Natural killer cell (primary cell): ENCODE results near the gene PAM. TPM values are rescaled to one million over a fixed set of nuclear protein-coding genes. Genes with fewer than 3 reads are reported as not detected.

Experiments used
- ATAC-seq, 3 donors: fragments of 150-1000 bp in 2 of 3; fragments of 200-7000 bp in 1 of 3; cut with Tn5 transposase; 1 replicate in 1 of 3; 2 replicates in 2 of 3; pipeline ENCODE4 v1.10.0; 2021; ENCODE audit warnings: mild to moderate bottlenecking in 2 of 3, moderate library complexity in 2 of 3
- DNase-seq, 2 donors: peaks; one replicate each; pipeline versions ENCODE4 v3.0.0 to v3.0.0-alpha.2; 2013 to 2021; ENCODE audit warnings: mixed read lengths in 1 of 2
- H3K27ac ChIP-seq: one replicate; pipeline ENCODE4 v1.5.1; 2013; ENCODE audit warnings: mild to moderate bottlenecking, low read length
- H3K27me3 ChIP-seq: one replicate; pipeline ENCODE4 v1.6.1; 2013; ENCODE audit warnings: low read length; ENCODE audit not compliant: control insufficient read depth, insufficient read depth
- H3K36me3 ChIP-seq: one replicate; pipeline ENCODE4 v1.6.1; 2013; ENCODE audit warnings: low read length; ENCODE audit not compliant: control insufficient read depth, insufficient read depth
- H3K4me1 ChIP-seq: one replicate; pipeline ENCODE4 v1.6.1; 2013; ENCODE audit warnings: low read length; ENCODE audit not compliant: control insufficient read depth, insufficient read depth
- H3K4me3 ChIP-seq: one replicate; pipeline ENCODE4 v1.5.1; 2013; ENCODE audit warnings: low read length
- H3K9me3 ChIP-seq: one replicate; pipeline ENCODE4 v1.6.1; 2013; ENCODE audit warnings: low read length; ENCODE audit not compliant: control insufficient read depth, insufficient read depth
- H3K27ac Mint-ChIP-seq, 2 donors: one replicate each; pipeline ENCODE4 v1.8.0; 2022; ENCODE audit warnings: mild to moderate bottlenecking in 2 of 2, mixed read lengths in 2 of 2, moderate library complexity in 1 of 2
- H3K27me3 Mint-ChIP-seq, 2 donors: one replicate each; pipeline ENCODE4 v1.8.0; 2022; ENCODE audit warnings: low read depth in 2 of 2, mixed read lengths in 2 of 2
- H3K36me3 Mint-ChIP-seq: one replicate; pipeline ENCODE4 v1.8.0; 2022; ENCODE audit warnings: mixed read lengths
- H3K4me1 Mint-ChIP-seq, 2 donors: one replicate each; pipeline ENCODE4 v1.8.0; 2022; ENCODE audit warnings: mixed read lengths in 2 of 2
- H3K4me3 Mint-ChIP-seq: one replicate; pipeline ENCODE4 v1.8.0; 2022; ENCODE audit warnings: mild to moderate bottlenecking, moderate library complexity, mixed read lengths
- H3K9me3 Mint-ChIP-seq, 2 donors: one replicate each; pipeline ENCODE4 v1.8.0; 2022; ENCODE audit warnings: mixed read lengths in 2 of 2
- WGBS: methylation state at CpG from one replicate; pipeline ENCODE4 v1.1.7; 2013; ENCODE audit warnings: missing lambda C conversion rate; ENCODE audit not compliant: insufficient coverage; 5-methylcytosine and 5-hydroxymethylcytosine counted together
- intact Hi-C: fragments of 100-400 bp; cut with micrococcal nuclease; formaldehyde crosslinking; loops from one replicate; pipeline ENCODE4 v1.14.2; 2022
- total RNA-seq, 4 donors: library from RNA; stranded (reverse); fragments of 120-200 nt in 1 of 4; gene quantifications; one replicate each; pipeline versions ENCODE4 v1.2.3 to v1.2.4, GENCODE V29; 2013 to 2022
- TF ChIP-seq, protein P1 (sequence below): fragments of 200-600 bp; IDR thresholded peaks from one replicate; pipeline ENCODE4 v1.8.0; 2022; ENCODE audit warnings: antibody characterized with exemption

PAM gene
- total RNA-seq, 3 donors from 2014 or later (not counting 1 experiment from before 2014, with no cell fraction given): 67.6 to 79.9 (median 75.3) TPM

DNA sequence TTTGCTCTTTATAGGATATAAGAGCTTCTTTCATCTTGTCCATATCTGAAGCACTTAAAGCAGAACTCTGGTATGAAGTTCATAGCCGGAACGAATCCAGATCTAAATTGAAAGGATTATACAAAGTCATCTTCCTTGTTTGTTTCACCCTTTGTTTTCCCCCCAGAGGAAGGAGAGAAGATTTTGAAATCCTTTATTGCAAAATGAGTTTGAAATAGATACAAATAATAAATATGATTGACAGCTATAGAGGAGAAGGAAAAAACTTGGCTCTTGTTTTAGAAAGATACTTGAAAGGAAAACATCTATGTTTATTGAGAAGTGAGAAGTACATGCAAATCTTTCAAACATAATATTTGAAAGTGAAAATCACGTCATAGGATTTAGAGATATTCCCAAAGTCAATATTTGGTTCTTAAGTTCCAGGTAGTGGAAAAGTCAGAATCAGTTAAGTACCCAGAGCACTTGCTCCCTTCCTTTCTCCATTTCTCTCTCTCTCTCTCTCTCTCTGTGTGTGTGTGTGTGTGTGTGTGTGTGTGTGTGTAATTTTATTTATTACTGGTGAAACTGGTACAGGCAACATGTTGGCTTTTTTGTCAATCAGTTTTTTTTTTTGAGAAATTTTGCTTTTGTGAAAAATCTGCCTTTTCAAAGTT, 27.2 kb downstream of the PAM start:
- Histone ChIP-seq H3K36me3 (no peaks in the 10 kb centered on the region), H3K9me3 (no peaks in the 10 kb centered on the region), H3K4me1 (no peaks in the 10 kb centered on the region), H3K27me3 (no peaks in the 10 kb centered on the region), H3K27ac (no peak overlapping the region), H3K4me3 (no peak overlapping the region)
- no peaks in the 10 kb centered on the region for H3K27me3 Mint-ChIP-seq
- DNase-seq (no peak), ATAC-seq (no peak)
- TF ChIP-seq, protein P1, sequence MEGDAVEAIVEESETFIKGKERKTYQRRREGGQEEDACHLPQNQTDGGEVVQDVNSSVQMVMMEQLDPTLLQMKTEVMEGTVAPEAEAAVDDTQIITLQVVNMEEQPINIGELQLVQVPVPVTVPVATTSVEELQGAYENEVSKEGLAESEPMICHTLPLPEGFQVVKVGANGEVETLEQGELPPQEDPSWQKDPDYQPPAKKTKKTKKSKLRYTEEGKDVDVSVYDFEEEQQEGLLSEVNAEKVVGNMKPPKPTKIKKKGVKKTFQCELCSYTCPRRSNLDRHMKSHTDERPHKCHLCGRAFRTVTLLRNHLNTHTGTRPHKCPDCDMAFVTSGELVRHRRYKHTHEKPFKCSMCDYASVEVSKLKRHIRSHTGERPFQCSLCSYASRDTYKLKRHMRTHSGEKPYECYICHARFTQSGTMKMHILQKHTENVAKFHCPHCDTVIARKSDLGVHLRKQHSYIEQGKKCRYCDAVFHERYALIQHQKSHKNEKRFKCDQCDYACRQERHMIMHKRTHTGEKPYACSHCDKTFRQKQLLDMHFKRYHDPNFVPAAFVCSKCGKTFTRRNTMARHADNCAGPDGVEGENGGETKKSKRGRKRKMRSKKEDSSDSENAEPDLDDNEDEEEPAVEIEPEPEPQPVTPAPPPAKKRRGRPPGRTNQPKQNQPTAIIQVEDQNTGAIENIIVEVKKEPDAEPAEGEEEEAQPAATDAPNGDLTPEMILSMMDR: no peak
- 68% methylated on average over 2 of the region's 3 CpGs for WGBS
- H3K36me3 Mint-ChIP-seq: no peaks in the 10 kb centered on the region
- H3K4me1 Mint-ChIP-seq: peaks cover 24 to 32% of the 10 kb centered on the region in 2 donors
- H3K4me3 Mint-ChIP-seq: peak overlapping the region; percentile 28
- peak overlapping the region; percentile 12 to 57 for H3K27ac Mint-ChIP-seq
- H3K9me3 Mint-ChIP-seq: peaks cover 0 to 3% of the 10 kb centered on the region in 2 donors
- intact Hi-C loops: loop anchor here (5.0 kb wide), 2 partner anchors 85 to 340 kb away; partner anchors contain the start of genes GIN1 and PPIP5K2

DNA sequence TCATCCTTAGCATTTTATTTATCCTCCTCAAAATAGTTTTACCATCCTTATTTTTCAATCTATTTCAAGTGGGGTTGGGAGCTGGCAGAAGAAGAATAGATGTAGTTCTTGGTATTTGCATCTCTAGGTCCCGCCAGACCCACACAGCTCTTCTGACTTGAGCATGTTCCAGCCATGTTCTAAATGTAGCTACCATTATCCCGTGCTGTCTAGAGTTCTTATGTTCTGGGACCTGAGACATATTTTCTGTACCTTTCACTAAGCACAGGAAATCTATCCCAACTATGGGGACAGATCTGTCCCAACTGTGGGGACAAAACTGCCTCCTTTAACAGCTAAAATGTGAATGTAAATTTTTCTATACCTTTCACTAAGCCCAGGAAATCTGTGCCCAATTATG, 32.0 kb downstream of the PAM start:
- no peak overlapping the region for H3K27ac Mint-ChIP-seq
- intact Hi-C loops: no loop called here

DNA sequence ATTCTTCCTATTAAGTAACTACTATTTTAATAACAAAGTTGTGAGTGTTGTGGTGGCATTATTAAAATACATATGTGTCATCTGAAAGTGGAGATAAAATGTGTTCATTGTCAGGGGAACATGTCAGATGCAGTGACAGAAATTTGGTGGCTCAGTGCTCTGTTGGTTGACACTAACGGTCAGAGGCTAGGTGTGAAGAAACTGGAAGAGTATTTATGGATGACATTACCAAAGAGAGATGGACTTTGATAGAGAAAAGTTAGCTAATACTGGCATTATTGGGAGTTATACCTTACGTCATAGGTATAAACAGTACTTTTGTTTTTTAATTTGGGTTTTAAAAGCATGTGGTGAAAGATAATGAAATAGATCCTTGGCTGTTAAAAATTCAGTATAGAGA, 33.7 kb downstream of the PAM start:
- no peaks in the 10 kb centered on the region for H3K36me3 Mint-ChIP-seq
- H3K4me1 Mint-ChIP-seq: peaks cover 23 to 30% of the 10 kb centered on the region in 2 donors
- no peak overlapping the region for H3K27ac Mint-ChIP-seq
- no peaks in the 10 kb centered on the region for H3K36me3 ChIP-seq
- DNase-seq (no peak), ATAC-seq (no peak)
- TF ChIP-seq, protein P1: no peak
- no peak overlapping the region for H3K27ac ChIP-seq
- no peak overlapping the region for H3K4me3 Mint-ChIP-seq
- 80% methylated on average over 2 of the region's 2 CpGs for WGBS
- H3K27me3 ChIP-seq: no peaks in the 10 kb centered on the region
- H3K9me3 ChIP-seq: no peaks in the 10 kb centered on the region
- peaks cover 0 to 3% of the 10 kb centered on the region in 2 donors for H3K9me3 Mint-ChIP-seq
- no peaks in the 10 kb centered on the region for H3K27me3 Mint-ChIP-seq
- intact Hi-C loops: no loop called here
- no peaks in the 10 kb centered on the region for H3K4me1 ChIP-seq
- no peak overlapping the region for H3K4me3 ChIP-seq

More for the DNA sequence above, 32.0 kb downstream of the PAM start:
- DNase-seq (no peak), ATAC-seq (no peak)
- H3K4me3 ChIP-seq: no peak overlapping the region
- no peaks in the 10 kb centered on the region for H3K27me3 Mint-ChIP-seq
- H3K36me3 Mint-ChIP-seq: no peaks in the 10 kb centered on the region
- H3K27ac ChIP-seq: no peak overlapping the region
- H3K4me3 Mint-ChIP-seq: no peak overlapping the region
- H3K4me1 Mint-ChIP-seq: peaks cover 20 to 27% of the 10 kb centered on the region in 2 donors
- H3K36me3 ChIP-seq: no peaks in the 10 kb centered on the region
- H3K9me3 Mint-ChIP-seq: peaks cover 0 to 3% of the 10 kb centered on the region in 2 donors
- TF ChIP-seq, protein P1: no peak
- 97% methylated on average over 2 of the region's 2 CpGs for WGBS
- H3K9me3 ChIP-seq: no peaks in the 10 kb centered on the region
- H3K4me1 ChIP-seq: no peaks in the 10 kb centered on the region
- H3K27me3 ChIP-seq: no peaks in the 10 kb centered on the region

DNA sequence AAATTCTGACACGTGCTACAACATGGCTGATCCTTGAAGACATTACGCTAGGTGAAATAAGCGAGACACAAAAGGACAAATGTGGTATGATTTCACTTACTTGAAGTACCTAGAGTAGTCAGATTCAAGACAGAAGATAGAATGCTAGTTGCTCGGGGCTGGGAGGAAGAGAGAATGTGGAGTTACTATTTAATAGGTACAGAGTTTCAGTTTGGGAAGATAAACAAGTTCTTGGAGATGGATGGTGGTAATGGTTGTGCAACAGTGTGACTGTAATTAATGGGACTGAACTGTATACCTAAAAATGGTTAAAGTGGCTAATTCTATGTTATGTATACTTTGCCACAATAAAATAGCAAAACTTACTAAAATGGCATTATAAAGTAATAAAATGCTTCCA, 34.4 kb downstream of the PAM start:
- intact Hi-C loops: no loop called here
- no peaks in the 10 kb centered on the region for H3K36me3 Mint-ChIP-seq

More for the DNA sequence above, 34.4 kb downstream of the PAM start:
- Histone ChIP-seq H3K4me1 (no peaks in the 10 kb centered on the region), H3K36me3 (no peaks in the 10 kb centered on the region), H3K27ac (no peak overlapping the region), H3K4me3 (no peak overlapping the region), H3K27me3 (no peaks in the 10 kb centered on the region), H3K9me3 (no peaks in the 10 kb centered on the region)
- ATAC-seq: no peak
- 97% methylated on average over 4 of the region's 4 CpGs for WGBS
- no peak for DNase-seq
- Mint-ChIP-seq H3K9me3 (no peaks in the 10 kb centered on the region), H3K27me3 (no peaks in the 10 kb centered on the region), H3K4me3 (no peak overlapping the region), H3K27ac (no peak overlapping the region), H3K4me1 (peaks cover 23 to 30% of the 10 kb centered on the region in 2 donors)
- TF ChIP-seq, protein P1: no peak
